H1 (cell line): Measurements from ENCODE around the gene MYO5A.

Experiments used
- CTCF ChIP-seq, 3 experiments: IDR thresholded peaks; 1 replicate in 2 of 3; 2 replicates in 1 of 3; pipeline versions ENCODE4 v1.5.1 to v1.6.1; 2011; ENCODE audit warnings: low read length in 3 of 3, mild to moderate bottlenecking in 3 of 3, inconsistent platforms in 2 of 3, low read depth in 1 of 3, moderate library complexity in 1 of 3; ENCODE audit not compliant: insufficient read depth in 1 of 3; ENCODE audit errors: control extremely low read depth in 1 of 3
- EP300 ChIP-seq, 2 experiments: IDR thresholded peaks; 1 replicate in 1 of 2; 2 replicates in 1 of 2; pipeline ENCODE4 v1.6.1; 2011 to 2012; ENCODE audit warnings: low read depth in 2 of 2, low read length in 2 of 2, mild to moderate bottlenecking in 2 of 2, borderline replicate concordance in 1 of 2, inconsistent platforms in 1 of 2, moderate library complexity in 1 of 2
- GTF2F1 ChIP-seq: IDR thresholded peaks from 2 replicates; pipeline ENCODE4 v1.6.1; 2012; ENCODE audit warnings: low read depth, low read length, improper control_type of control experiment, borderline replicate concordance
- HDAC2 ChIP-seq, 2 experiments: fragments of 300-600 bp in 1 of 2; sonication (generic) in 1 of 2; IDR thresholded peaks; 2 replicates each; pipeline ENCODE4 v1.6.1; 2011 to 2012; ENCODE audit warnings: low read depth in 2 of 2, low read length in 2 of 2, mild to moderate bottlenecking in 2 of 2, moderate library complexity in 2 of 2, borderline replicate concordance in 1 of 2, inconsistent platforms in 1 of 2
- KDM1A ChIP-seq: fragments of 200-600, 300-600 bp; sonication (generic); IDR thresholded peaks from 2 replicates; pipeline ENCODE4 v1.7.1; 2016; ENCODE audit warnings: mild to moderate bottlenecking, low read length, borderline replicate concordance
- PHF8 ChIP-seq: fragments of 200-600 bp; sonication (generic); conservative IDR thresholded peaks from 2 replicates; pipeline ENCODE4 v1.7.1; 2012; ENCODE audit warnings: low read depth, mild to moderate bottlenecking, inconsistent platforms, low read length, moderate library complexity
- POLR2AphosphoS5 ChIP-seq: IDR thresholded peaks from 2 replicates; pipeline ENCODE4 v1.6.1; 2011; ENCODE audit warnings: low read depth, low read length
- RNF2 ChIP-seq: fragments of 200-900, 300-1000 bp; sonication (generic); IDR thresholded peaks from 2 replicates; pipeline ENCODE4 v1.7.1; 2016; ENCODE audit warnings: borderline replicate concordance, low read depth, mild to moderate bottlenecking, antibody characterized with exemption, low read length; ENCODE audit not compliant: poor library complexity, severe bottlenecking; ENCODE audit errors: missing control alignments
- SAP30 ChIP-seq: fragments of 300-600 bp; sonication (generic); IDR thresholded peaks from 2 replicates; pipeline ENCODE4 v1.7.1; 2012; ENCODE audit warnings: low read length, moderate library complexity, mild to moderate bottlenecking, inconsistent platforms; ENCODE audit not compliant: insufficient read depth, insufficient replicate concordance
- SIX5 ChIP-seq: IDR thresholded peaks from 2 replicates; pipeline ENCODE4 v1.6.1; 2011; ENCODE audit warnings: mild to moderate bottlenecking, low read depth, low read length
- SRF ChIP-seq: IDR thresholded peaks from 2 replicates; pipeline ENCODE4 v1.6.1; 2011; ENCODE audit warnings: mild to moderate bottlenecking, low read depth, low read length, moderate library complexity
- USF2 ChIP-seq: IDR thresholded peaks from 2 replicates; pipeline ENCODE4 v1.6.1; 2011; ENCODE audit warnings: low read length, improper control_type of control experiment

- TF ChIP-seq POLR2AphosphoS5 (no peak), USF2 (no peak), CTCF (IDR thresholded peaks at IDR 0.05; ENCODE audit: control extremely low read depth in 1 of 3, insufficient read depth in 1 of 3, low read depth in 1 of 3, low read length in 3 of 3) (no peak), GTF2F1 (no peak), SRF (no peak), SAP30 (no peak), RNF2 (no peak), KDM1A (no peak), SIX5 (no peak), PHF8 (no peak), EP300 (IDR thresholded peaks at IDR 0.05; ENCODE audit: borderline replicate concordance in 1 of 2, low read depth in 2 of 2, low read length in 2 of 2) (no peak), HDAC2 (IDR thresholded peaks at IDR 0.05; ENCODE audit: borderline replicate concordance in 1 of 2, low read depth in 2 of 2, low read length in 2 of 2) (no peak)
These were observed 103.7 kb downstream of the MYO5A start for GRCh38 chr15:52424856-52425431.
